Retinal pigment epithelial cell (primary cell): ENCODE data around the gene GPR158.

Source experiments
- DNase-seq: peaks from one replicate; pipeline ENCODE4 v3.0.0-alpha.2; 2010; ENCODE audit warnings: low read depth
- H3K4me3 ChIP-seq: 2 replicates; pipeline ENCODE4 v1.5.1; 2011; ENCODE audit warnings: mild to moderate bottlenecking, low read length, control low read depth, moderate library complexity
- CTCF ChIP-seq: conservative IDR thresholded peaks from 2 replicates; pipeline ENCODE4 v1.5.1; 2011; ENCODE audit warnings: low read depth, low read length, control low read depth, inconsistent platforms

The GPR158 gene

DNA sequence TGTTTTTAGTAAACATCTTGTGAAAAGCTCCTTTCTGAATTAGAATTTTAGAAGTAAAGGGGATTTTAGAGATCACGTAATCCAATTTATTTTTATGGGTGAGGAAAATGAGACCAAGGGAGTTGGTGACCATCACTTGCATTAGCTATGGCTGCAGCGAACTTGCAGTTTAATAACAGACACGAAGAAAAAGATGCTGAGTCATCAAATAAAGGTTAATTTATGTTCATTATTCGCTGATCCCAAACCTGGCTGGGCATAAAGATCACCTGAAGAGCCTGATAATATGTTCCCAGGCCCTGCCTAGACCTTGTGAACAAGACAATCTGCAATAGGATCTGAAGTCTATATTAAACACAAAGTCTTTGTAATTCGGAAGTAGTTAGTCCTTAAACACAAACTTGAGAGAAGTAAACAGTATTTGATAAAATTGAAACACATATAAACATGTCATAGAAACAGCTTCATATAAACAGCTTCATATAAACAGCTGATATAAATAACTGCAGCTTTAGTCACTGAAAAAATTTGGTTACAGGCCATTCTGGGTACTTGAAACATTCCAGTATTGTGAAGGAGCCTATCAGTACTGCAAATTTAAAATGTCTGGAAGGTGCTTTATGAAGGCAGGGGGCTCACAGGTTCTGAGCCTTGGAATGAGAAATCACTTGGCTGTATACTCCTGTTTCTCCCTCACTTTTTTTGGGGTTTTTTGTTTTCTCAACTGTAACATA, 16.5 kb downstream of the GPR158 start:
- no peak for DNase-seq
- TF ChIP-seq CTCF, result no peak
- no peak overlapping the region for H3K4me3 ChIP-seq

DNA sequence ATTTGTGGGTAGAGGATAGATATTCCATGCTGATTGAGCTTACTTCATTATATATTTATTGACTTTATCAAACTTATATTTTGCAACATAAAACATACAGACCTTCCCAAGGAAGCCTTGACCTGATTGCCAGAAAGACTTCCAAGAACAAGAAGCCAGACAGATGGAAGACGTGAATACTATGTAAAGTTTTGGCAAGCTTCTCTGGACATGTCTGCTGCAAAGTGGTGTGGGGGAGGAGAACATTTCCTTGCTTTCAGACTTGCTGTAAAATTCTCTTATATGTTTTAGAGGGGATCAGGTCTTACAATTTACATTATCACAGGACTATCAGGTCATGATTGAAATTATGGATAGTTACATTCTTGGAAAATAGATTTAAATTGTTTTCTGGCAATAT, 23.4 kb downstream of the GPR158 start:
- DNase-seq, result no peak
- no peak for TF ChIP-seq CTCF
- H3K4me3 ChIP-seq, result no peak overlapping the region

DNA sequence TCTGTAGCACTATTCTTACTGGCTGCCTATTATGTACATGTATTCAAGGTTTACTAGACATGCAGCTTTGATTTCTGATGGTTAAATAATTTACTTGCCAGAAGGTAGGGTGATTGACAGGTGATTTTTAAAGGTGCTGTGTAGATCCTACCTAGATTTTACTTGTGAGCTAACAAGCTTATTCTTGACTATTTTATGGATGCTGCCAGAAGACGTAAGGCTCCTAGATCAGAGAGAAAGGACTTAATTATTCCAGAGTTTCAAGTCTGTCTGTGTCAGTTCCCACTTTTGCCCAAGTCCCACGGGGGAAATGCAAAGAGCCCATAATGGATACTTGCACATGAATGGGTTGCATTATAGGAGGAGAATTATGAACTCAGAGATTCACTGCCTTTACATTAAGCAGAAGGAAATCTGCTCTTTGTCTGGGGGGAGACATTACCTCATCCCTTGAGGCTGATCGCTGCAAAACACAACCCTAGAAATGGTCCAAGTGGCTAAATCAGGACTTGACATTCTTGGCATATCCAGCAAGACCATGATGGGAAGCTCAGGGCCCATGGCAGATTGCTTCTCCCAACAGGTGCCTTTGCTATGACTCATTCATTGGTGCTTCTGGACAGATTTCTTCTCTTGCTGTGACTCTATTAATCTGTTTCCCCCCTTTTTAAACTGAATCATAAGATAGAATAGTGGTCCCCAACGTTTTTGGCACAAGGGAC, 32.1 kb downstream of the GPR158 start:
- TF ChIP-seq CTCF, result no peak
- DNase-seq, result no peak
- H3K4me3 ChIP-seq, result no peak overlapping the region

DNA sequence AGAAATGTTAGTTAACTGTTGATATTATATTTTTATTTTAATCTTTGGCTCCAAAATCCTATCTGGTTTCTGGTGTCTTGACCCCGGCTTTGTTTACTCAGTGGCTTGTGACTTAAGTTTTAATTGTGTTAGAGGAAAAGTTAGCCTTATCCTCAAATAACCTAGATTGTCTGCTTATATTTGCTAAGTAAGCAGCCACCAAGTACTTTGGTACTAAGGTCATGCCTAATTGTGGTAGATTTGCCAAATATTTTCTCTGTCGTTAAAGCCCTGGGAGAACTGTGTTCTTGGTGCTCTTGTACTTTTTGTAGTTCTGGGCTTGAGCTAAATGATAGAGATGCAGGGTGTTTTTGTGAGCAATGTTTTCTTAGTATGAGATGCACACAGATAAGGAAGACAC, 34.8 kb downstream of the GPR158 start:
- no peak overlapping the region for H3K4me3 ChIP-seq
- peak; percentile 18 for DNase-seq
- no peak for TF ChIP-seq CTCF

DNA sequence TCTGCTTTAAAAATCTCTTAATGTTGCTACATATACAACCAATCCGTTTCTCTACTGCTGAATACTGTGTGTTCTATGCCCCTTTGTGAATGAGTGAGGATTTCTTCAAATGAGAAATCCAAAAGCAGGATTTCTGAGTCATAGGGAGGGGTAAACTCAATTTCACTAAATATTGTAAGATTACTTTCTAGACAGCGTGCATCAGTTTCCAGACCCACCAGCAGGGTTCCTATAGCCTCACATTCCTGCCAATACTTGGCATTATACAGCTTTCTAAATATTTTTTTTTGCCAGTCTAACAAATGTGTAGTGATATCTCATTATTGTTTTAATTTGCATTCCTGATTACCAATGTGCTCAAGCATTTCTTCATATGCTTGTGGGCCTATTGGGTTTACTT, 35.5 kb downstream of the GPR158 start:
- DNase-seq, result no peak
- TF ChIP-seq CTCF, result peak; percentile 44
- no peak overlapping the region for H3K4me3 ChIP-seq

- no peak overlapping the region for H3K4me3 ChIP-seq
- TF ChIP-seq CTCF, result no peak
- no peak for DNase-seq
These were observed 45.4 kb downstream of the GPR158 start for GRCh38 chr10:25220156-25220555.
